Renal cortical epithelial cell (primary cell): ENCODE data around the gene NLRP8. TPM values are rescaled to one million over a fixed set of nuclear protein-coding genes. Genes with fewer than 3 reads are reported as not detected.
"Not testable (repeated sequence)": the region's sequence is repeated elsewhere in the genome, so short reads cannot be mapped to it uniquely, and the experiment has no call there.

Source experiments
- DNase-seq: peaks from one replicate; pipeline ENCODE4 v3.0.0-alpha.2; 2011; ENCODE audit warnings: low read depth
- total RNA-seq: library from RNA; depleted of rRNA; stranded (reverse); fragments of >200 nt; gene quantifications from 2 replicates; pipeline ENCODE4 v1.2.3, GENCODE V29; 2014

The NLRP8 gene
- total RNA-seq, 1 donor from 2014 or later = not detected

DNA sequence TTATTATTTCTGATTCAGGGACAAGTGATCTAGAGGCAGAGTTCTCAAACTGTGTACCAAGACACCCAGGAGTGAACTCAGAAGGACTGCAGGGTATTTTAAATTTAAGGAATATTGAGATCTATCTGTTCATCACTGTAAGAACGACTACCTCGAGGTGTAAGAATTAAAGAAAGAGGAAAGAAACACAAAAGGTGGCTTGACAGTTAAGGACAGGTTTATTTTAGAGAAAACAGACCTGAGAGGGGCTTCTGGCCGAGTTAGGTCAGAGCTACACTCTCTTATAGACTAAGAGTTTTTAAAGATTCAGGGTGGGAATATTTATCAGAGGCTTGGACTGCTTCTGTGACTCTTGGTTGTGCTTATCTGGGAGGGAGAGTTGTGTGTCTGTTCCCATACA is 26.4 kb downstream of the NLRP8 start:
- no peak for DNase-seq

DNA sequence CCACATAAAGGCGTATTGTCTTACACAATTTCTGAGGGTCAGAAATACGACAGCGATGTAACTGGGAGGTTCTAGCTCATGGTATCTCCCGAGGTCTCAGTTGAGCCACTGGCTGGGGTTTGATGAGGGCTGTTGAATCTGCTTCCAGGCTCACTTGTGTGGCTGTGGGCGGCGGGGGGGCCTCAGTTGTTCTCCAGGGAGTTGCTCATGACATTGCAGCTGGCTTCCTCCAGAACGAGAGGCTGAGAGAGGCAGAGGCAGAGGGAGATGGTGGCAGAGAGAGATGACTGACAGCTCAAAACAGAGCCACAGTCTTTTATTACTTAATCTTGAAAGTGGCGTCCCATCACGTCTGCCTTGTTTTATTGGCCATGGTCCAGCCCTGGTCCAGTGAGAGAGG is 32.8 kb downstream of the NLRP8 start:
- DNase-seq = no peak

DNA sequence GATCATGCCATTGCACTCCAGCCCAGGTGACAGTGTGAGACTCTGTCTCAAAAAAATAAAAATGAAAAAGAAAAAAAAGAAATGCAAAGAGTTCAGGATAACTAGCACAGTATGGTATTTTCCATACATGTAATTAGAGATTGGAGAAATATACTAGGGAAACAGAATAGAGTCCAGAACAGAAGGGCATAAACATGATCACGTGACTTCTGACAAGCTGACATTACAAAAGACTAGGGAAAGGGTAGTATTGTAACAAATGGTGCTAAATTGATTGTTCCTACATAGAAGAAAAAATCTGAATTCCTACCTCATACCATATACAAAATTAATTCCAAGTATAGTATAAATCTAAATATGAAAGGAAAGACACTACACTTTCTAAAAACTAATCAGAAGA is 37.6 kb downstream of the NLRP8 start:
- DNase-seq = no peak

- DNase-seq = no peak
Observed at GRCh38 chr19:55986487-55986886, 38.9 kb downstream of the NLRP8 start, which contains the start of gene NLRP5. NLRP5 (plus strand) TSS chr19:55986775.

DNA sequence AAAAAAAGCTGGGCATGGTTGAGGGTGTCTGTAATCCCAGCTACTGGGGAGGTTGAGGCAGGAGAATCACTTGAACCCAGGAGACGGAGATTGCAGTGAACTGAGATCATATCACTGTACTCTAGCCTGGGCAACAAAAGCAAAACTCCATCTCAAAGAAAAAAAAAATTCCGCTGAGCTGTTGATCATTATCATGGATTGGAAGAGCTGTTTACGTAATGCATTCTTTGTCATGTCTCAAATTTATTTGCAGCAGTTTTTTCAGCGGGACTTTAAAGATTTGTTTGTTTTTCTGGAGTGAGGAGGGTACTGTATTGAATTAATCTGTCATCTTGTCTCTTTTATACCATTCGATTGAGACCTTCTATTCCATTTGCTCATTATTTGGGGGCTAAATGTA is 43.2 kb downstream of the NLRP8 start:
- DNase-seq = no peak

DNA sequence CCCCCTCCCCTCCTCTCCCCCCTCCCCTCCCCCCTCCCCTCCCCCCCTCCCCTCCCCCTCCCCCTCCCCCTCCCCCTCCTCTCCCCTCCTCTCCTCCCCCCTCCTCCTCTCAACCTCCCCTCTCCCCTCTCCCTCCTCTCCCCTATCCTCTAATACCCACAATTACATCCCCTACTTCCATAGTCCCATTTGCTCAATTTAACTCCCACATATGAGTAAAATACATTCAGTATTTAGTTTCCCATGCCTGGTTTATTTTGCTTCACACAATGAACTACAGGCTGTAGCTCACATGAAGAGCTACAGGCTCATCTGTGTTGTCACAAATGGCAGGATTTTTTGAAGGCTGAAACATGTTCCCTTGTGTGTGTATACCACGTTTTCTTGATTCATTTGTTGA is 45.9 kb downstream of the NLRP8 start:
- DNase-seq = no peak

DNA sequence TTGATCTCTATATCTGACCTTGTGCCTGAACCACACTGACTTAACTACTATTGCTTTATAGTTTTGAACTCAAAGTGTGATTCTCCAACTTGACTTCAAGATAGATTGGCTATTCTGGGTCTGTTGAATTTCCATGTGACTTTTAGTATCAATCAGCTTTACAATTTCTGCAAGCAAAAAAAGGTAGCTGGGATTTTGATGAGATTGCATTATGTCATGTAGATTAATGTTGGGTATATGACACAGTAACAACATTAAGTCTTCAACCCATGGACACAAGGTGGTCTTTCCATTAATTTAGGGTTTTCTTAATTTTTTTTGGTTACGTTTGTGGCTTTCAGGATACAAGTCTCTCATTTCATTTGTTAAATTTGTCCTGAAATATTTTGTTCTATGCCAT is 67.1 kb downstream of the NLRP8 start:
- no peak for DNase-seq

- DNase-seq = no peak
Observed at GRCh38 chr19:56015756-56016155, 68.1 kb downstream of the NLRP8 start.

DNA sequence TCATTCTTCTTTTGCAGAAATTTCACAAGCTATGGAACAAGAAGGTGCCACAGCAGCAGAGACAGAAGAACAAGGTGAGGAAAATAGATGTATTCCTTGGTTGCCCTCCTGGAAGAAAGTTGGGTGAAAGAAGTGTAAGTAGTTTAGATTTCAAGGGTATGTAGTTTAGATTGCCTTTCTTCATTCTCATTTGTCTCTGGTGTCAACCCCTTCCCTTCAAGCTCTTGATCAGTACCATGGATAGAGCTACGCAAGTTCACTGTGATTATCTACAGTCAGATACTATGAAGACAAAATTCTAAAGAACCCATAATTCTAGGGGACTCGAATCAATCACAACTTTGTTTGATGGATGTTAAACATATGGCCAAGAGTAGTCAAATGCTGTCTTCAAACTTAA is 71.7 kb downstream of the NLRP8 start:
- DNase-seq = not testable (repeated sequence)

DNA sequence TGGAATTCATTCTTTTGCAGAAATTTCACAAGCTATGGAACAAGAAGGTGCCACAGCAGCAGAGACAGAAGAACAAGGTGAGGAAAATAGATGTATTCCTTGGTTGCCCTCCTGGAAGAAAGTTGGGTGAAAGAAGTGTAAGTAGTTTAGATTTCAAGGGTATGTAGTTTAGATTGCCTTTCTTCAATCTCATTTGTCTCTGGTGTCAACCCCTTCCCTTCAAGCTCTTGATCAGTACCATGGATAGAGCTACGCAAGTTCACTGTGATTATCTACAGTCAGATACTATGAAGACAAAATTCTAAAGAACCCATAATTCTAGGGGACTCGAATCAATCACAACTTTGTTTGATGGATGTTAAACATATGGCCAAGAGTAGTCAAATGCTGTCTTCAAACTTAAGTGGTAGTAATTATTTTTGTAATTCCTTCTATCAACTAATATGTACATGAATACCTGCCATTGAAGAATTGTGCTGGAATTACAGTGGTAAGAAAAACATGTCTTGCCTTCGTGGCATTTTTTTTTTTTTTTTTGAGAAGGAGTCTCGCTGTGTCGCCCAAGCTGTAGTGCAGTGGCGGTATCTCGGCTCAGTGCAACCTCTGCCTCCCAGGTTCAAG is 72.8 kb downstream of the NLRP8 start:
- DNase-seq = not testable (repeated sequence)

GRCh38 chr19:56026769-56027168 is 79.1 kb downstream of the NLRP8 start:
- no peak for DNase-seq

Other genes starting within 250 kb of the NLRP8 start
- gene NLRP9, start 209.4 kb upstream of the NLRP8 start, total RNA-seq = not detected in 2 replicates
- gene RFPL4A, start 188.7 kb upstream of the NLRP8 start, total RNA-seq = not detected in 2 replicates
- 0.87 TPM in 1 of 2 replicates, not detected in the other for gene RFPL4AL1, start 178.7 kb upstream of the NLRP8 start, total RNA-seq
- not detected in 2 replicates for gene NLRP11, start 115.8 kb upstream of the NLRP8 start, total RNA-seq
- not detected in 2 replicates for gene NLRP4, start 111.3 kb upstream of the NLRP8 start, total RNA-seq
- gene NLRP13, start 15.5 kb upstream of the NLRP8 start, total RNA-seq = not detected in 2 replicates
- not detected in 2 replicates for gene NLRP5, start 38.9 kb downstream of the NLRP8 start, total RNA-seq
- gene ZNF787, start 173.5 kb downstream of the NLRP8 start, total RNA-seq = 25.6 and 41.0 TPM in 2 replicates
- gene ZNF444, start 193.5 kb downstream of the NLRP8 start, total RNA-seq = 12.9 and 28.2 TPM in 2 replicates
- gene GALP, start 228.2 kb downstream of the NLRP8 start, total RNA-seq = not detected in 2 replicates
- gene ZSCAN5B, start 250.0 kb downstream of the NLRP8 start, total RNA-seq = not detected in 2 replicates